HepG2 (cell line): ENCODE data around the gene POTEG. TPM values are rescaled to one million over a fixed set of nuclear protein-coding genes. Genes with fewer than 3 reads are reported as not detected.
A peak's percentile ranks its signal among the peaks of the same experiment; 100 is the strongest.
"Not testable (repeated sequence)": the region's sequence is repeated elsewhere in the genome, so short reads cannot be mapped to it uniquely, and the experiment has no call there.

ENCODE experiments used
- ATAC-seq: fragments of 200-7000 bp; cut with Tn5 transposase; 3 replicates; pipeline ENCODE4 v1.9.1; 2020; ENCODE audit warnings: mild to moderate bottlenecking, moderate library complexity
- Bru-seq: library from RNA; stranded (reverse); fragments of 400-500 nt; gene quantifications from one replicate; lab custom pipeline; 2021; lab: Mats Ljungman, UMichigan
- BruChase-seq, 2 experiments: library from RNA; stranded (reverse); fragments of 400-500 nt; gene quantifications; one replicate each; lab custom pipeline; 2021; lab: Mats Ljungman, UMichigan
- BruUV-seq: library from RNA; stranded (reverse); fragments of 400-500 nt; replicated peaks from 2 replicates; lab custom pipeline; 2021; lab: Mats Ljungman, UMichigan
- CTCF ChIA-PET: fragments of 300-600 bp; formaldehyde crosslinking; extraction: SDS; loops from one replicate; lab custom pipeline; 2021; ENCODE audit warnings: low total read pairs, inconsistent platforms, low intra/inter-chr PET ratio; lab: Yijun Ruan, JAX
- POLR2A ChIA-PET: fragments of 350-600 bp; sonication (Branson Sonifier 250); formaldehyde crosslinking; loops from one replicate; lab custom pipeline; 2020; ENCODE audit warnings: antibody characterized with exemption, inconsistent platforms; lab: Yijun Ruan, JAX
- DNase-seq: peaks from one replicate; pipeline ENCODE4 v3.0.0-alpha.2; 2015; ENCODE audit warnings: low spot score
- FAIRE-seq: peaks from 3 replicates; lab custom pipeline; 2011; peaks lifted over from hg19 to GRCh38; lab: Jason Lieb, UNC
- H2AFZ ChIP-seq: one replicate; pipeline ENCODE4 v1.6.1; 2011; ENCODE audit warnings: low read length, inconsistent platforms
- H3K27ac ChIP-seq: fragments of 300-600 bp; 3 replicates; pipeline ENCODE4 v1.8.0; 2011; ENCODE audit warnings: mixed run types, mild to moderate bottlenecking, mixed read lengths, low read length, inconsistent platforms; ENCODE audit not compliant: insufficient read depth; ENCODE audit errors: extremely low read length
- H3K27me3 ChIP-seq, 2 experiments: fragments of 200-600 bp in 1 of 2; 2 replicates in 1 of 2; 3 replicates in 1 of 2; pipeline versions ENCODE4 v1.6.0 to v1.8.0; 2011; ENCODE audit warnings: low read length in 2 of 2, mild to moderate bottlenecking in 2 of 2, moderate library complexity in 2 of 2, inconsistent platforms in 1 of 2; ENCODE audit not compliant: insufficient read depth in 2 of 2, control insufficient read depth in 1 of 2
- H3K36me3 ChIP-seq, 2 experiments: fragments of 200-600 bp in 1 of 2; replicated peaks in 1 of 2; 2 replicates in 1 of 2; 3 replicates in 1 of 2; pipeline versions ENCODE4 v1.5.1 to v1.8.0; 2011; ENCODE audit warnings: low read length in 2 of 2, inconsistent platforms in 1 of 2; ENCODE audit not compliant: insufficient read depth in 2 of 2, control insufficient read depth in 1 of 2
- H3K4me1 ChIP-seq: 2 replicates; pipeline ENCODE4 v1.5.1; 2012; ENCODE audit warnings: low read length, inconsistent platforms; ENCODE audit not compliant: insufficient read depth
- H3K4me2 ChIP-seq: 2 replicates; pipeline ENCODE4 v1.6.0; 2011; ENCODE audit warnings: low read depth, low read length, inconsistent platforms
- H3K4me3 ChIP-seq, 3 experiments: fragments of 200-600 bp in 1 of 3; sonication (generic), shearing (Covaris generic) in 1 of 3; replicated peaks in 1 of 3; 2 replicates each; pipeline ENCODE4 v1.5.1; 2011 to 2016; ENCODE audit warnings: low read length in 3 of 3, inconsistent platforms in 2 of 3, low read depth in 2 of 3, mild to moderate bottlenecking in 2 of 3, control low read depth in 1 of 3, mixed read lengths in 1 of 3; ENCODE audit not compliant: insufficient read depth in 1 of 3
- H3K79me2 ChIP-seq: one replicate; pipeline ENCODE4 v1.6.1; 2011; ENCODE audit warnings: low read length, inconsistent platforms; ENCODE audit not compliant: insufficient read depth
- H3K9ac ChIP-seq: 2 replicates; pipeline ENCODE4 v1.6.0; 2011; ENCODE audit warnings: mild to moderate bottlenecking, low read depth, low read length, inconsistent platforms; ENCODE audit not compliant: insufficient read depth
- H3K9me3 ChIP-seq: 2 replicates; pipeline ENCODE4 v1.5.1; 2012; ENCODE audit warnings: mild to moderate bottlenecking, low read length
- H4K20me1 ChIP-seq: 2 replicates; pipeline ENCODE4 v1.6.0; 2011; ENCODE audit warnings: inconsistent platforms, mild to moderate bottlenecking, low read length, moderate library complexity; ENCODE audit not compliant: insufficient read depth
- WGBS: methylation state at CpG from one replicate; pipeline ENCODE4 v1.1.6; 2017; ENCODE audit warnings: low lambda C conversion rate; 5-methylcytosine and 5-hydroxymethylcytosine counted together
- in situ Hi-C: cut with HindIII; loops from 2 replicates; pipeline ENCODE4 v1.10.0; 2017; ENCODE audit warnings: low pct_unique_long_range_greater_than_20kb; ENCODE audit not compliant: extremely low pct_ligation_motif_present
- intact Hi-C: fragments of 100-400 bp; cut with micrococcal nuclease; formaldehyde crosslinking; loops from one replicate; pipeline ENCODE4 v1.10.0; 2022; ENCODE audit not compliant: unreplicated experiment
- long read RNA-seq, 2 experiments: library from RNA in 1 of 2; library from polyadenylated mRNA in 1 of 2; stranded (forward) in 1 of 2; unstranded in 1 of 2; transcript quantifications; one replicate each; pipeline ENCODE4 v2.0.0, GENCODE V29; 2019 to 2022
- polyA minus RNA-seq, 3 experiments: library from RNA; depleted of rRNA, polyadenylated mRNA; stranded (reverse); fragments of >200 nt; gene quantifications; 2 replicates each; pipeline ENCODE4 v1.2.3, GENCODE V29; 2011; ENCODE audit warnings: low replicate concordance in 1 of 3
- polyA plus RNA-seq, 8 experiments: library from polyadenylated mRNA; depleted of rRNA in 3 of 8; stranded (reverse) in 7 of 8; unstranded in 1 of 8; fragments of >200 nt; fragmentation: Illumina TruSeq in 4 of 8; extraction: Trizol in 4 of 8; gene quantifications; 2 replicates each; pipeline versions ENCODE4 v1.2.1 to v1.2.3, GENCODE V29; 2011 to 2016; ENCODE audit warnings: low read depth in 4 of 8, missing spikeins in 1 of 8, mixed read lengths in 1 of 8; ENCODE audit not compliant: insufficient read depth in 1 of 8
- total RNA-seq, 5 experiments: library from RNA; depleted of rRNA; stranded (reverse); fragments of >200 nt; fragmentation: Illumina TruSeq; extraction: Trizol; gene quantifications; 2 replicates each; pipeline ENCODE4 v1.2.3, GENCODE V29; 2016; ENCODE audit warnings: low read depth in 1 of 5

The POTEG gene
- total RNA-seq (2016; rRNA removed; fragmentation: Illumina TruSeq; extraction: Trizol) (not detected in 2 replicates), polyA plus RNA-seq (2011; rRNA removed) (not detected in 2 replicates), polyA minus RNA-seq (2011; rRNA and poly(A)+ RNA removed; ENCODE audit: low replicate concordance) (not detected in 2 replicates), Bru-seq, nascent RNA (not detected), BruChase-seq, experiment 1, labeled RNA remaining after a 6-hour chase (not detected), BruChase-seq, experiment 2, labeled RNA remaining after a 2-hour chase (not detected)
- not detected in 2 replicates for total RNA-seq (2016; cell fraction: cytosol; rRNA removed; fragmentation: Illumina TruSeq; extraction: Trizol; ENCODE audit: low read depth)
- total RNA-seq (2016; cell fraction: insoluble cytoplasmic fraction; rRNA removed; fragmentation: Illumina TruSeq; extraction: Trizol), result not detected in 2 replicates
- not detected in 2 replicates for total RNA-seq (2016; cell fraction: membrane; rRNA removed; fragmentation: Illumina TruSeq; extraction: Trizol)
- total RNA-seq (2016; cell fraction: nucleus; rRNA removed; fragmentation: Illumina TruSeq; extraction: Trizol), result not detected in 2 replicates
- polyA plus RNA-seq (2011; cell fraction: cytosol; rRNA removed), result not detected in 2 replicates
- not detected in 2 replicates for polyA plus RNA-seq (2011; cell fraction: nucleus; rRNA removed)
- polyA plus RNA-seq (2012), result not detected in 2 replicates
- polyA plus RNA-seq (2016; cell fraction: cytosol; fragmentation: Illumina TruSeq; extraction: Trizol; ENCODE audit: low read depth), result not detected in 2 replicates
- not detected in 2 replicates for polyA plus RNA-seq (2016; cell fraction: insoluble cytoplasmic fraction; fragmentation: Illumina TruSeq; extraction: Trizol; ENCODE audit: low read depth)
- not detected in 2 replicates for polyA plus RNA-seq (2016; cell fraction: membrane; fragmentation: Illumina TruSeq; extraction: Trizol; ENCODE audit: low read depth)
- not detected in 2 replicates for polyA plus RNA-seq (2016; cell fraction: nucleus; fragmentation: Illumina TruSeq; extraction: Trizol; ENCODE audit: insufficient read depth, low read depth)
- polyA minus RNA-seq (2011; cell fraction: cytosol; rRNA and poly(A)+ RNA removed), result not detected in 2 replicates
- not detected in 2 replicates for polyA minus RNA-seq (2011; cell fraction: nucleus; rRNA and poly(A)+ RNA removed)
- long read RNA-seq, experiment 1, result 0 reads
- long read RNA-seq, experiment 2, result 0 reads

DNA sequence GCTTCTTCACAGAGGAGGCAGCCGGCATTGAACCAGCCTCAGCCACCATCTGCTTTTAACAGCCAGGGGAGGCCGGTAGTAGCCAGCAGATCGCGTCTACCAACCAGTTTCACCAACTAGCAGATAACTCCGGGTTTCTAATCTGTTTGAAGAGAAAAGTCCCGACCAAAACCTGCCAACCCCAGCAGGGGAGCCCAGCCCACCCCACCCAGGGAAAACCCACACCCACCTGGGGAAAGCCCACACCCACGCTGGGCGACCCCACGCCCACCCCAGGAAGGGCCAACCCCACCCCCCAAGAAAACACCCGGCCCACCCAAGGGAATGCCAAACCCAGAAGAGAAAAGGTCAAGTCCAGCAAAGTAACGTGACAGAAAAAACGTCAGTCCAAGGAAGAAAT is at the start of gene POTEG:
Gene POTEG (minus strand): TSS at position 101 of the 400 bp plus-strand sequence. CDS start 52 bp downstream, at position 49.
- H3K9me3 ChIP-seq, H3K4me1 ChIP-seq, H3K4me3 ChIP-seq, H3K4me2 ChIP-seq, BruUV-seq, FAIRE-seq, H3K27me3 ChIP-seq, DNase-seq, ATAC-seq, intact Hi-C loops, POLR2A ChIA-PET, H3K9ac ChIP-seq, H3K36me3 ChIP-seq, H3K79me2 ChIP-seq, H2AFZ ChIP-seq, H4K20me1 ChIP-seq, H3K27ac ChIP-seq, CTCF ChIA-PET, in situ Hi-C loops: not testable (repeated sequence)
- WGBS, result 20% methylated on average over 2 of the region's 12 CpGs

- DNase-seq, BruUV-seq, H2AFZ ChIP-seq, FAIRE-seq, H3K27ac ChIP-seq, POLR2A ChIA-PET, H3K4me2 ChIP-seq, in situ Hi-C loops, H3K79me2 ChIP-seq, H3K4me1 ChIP-seq, H3K9ac ChIP-seq, H3K4me3 ChIP-seq, ATAC-seq, H4K20me1 ChIP-seq, CTCF ChIA-PET, H3K36me3 ChIP-seq, H3K27me3 ChIP-seq, intact Hi-C loops, H3K9me3 ChIP-seq: not testable (repeated sequence)
- WGBS, result no CpG with 5 or more reads among the region's 16 CpGs
Measured at GRCh38 chr14:19482093-19482492, 48.0 kb upstream of the POTEG start.

- H3K4me3 ChIP-seq, intact Hi-C loops, BruUV-seq, POLR2A ChIA-PET, H3K36me3 ChIP-seq, H2AFZ ChIP-seq, H3K9ac ChIP-seq, FAIRE-seq, H3K27ac ChIP-seq, DNase-seq, H3K4me1 ChIP-seq, CTCF ChIA-PET, H3K27me3 ChIP-seq, H3K9me3 ChIP-seq, H3K79me2 ChIP-seq, in situ Hi-C loops, H4K20me1 ChIP-seq, H3K4me2 ChIP-seq, ATAC-seq: not testable (repeated sequence)
- WGBS, result 52% methylated on average over 5 of the region's 16 CpGs
Measured at GRCh38 chr14:19481421-19481820, 47.3 kb upstream of the POTEG start.

GRCh38 chr14:19480491-19480890 is 46.4 kb upstream of the POTEG start:
- H3K79me2 ChIP-seq, H4K20me1 ChIP-seq, H3K9me3 ChIP-seq, POLR2A ChIA-PET, BruUV-seq, H3K36me3 ChIP-seq, H3K9ac ChIP-seq, CTCF ChIA-PET, intact Hi-C loops, DNase-seq, H2AFZ ChIP-seq, H3K4me2 ChIP-seq, H3K4me1 ChIP-seq, H3K4me3 ChIP-seq, H3K27ac ChIP-seq, FAIRE-seq, H3K27me3 ChIP-seq, in situ Hi-C loops: not testable (repeated sequence)
- no CpG with 5 or more reads among the region's 5 CpGs for WGBS
- ATAC-seq, result peak; percentile 12; the same call in 2 of the 3 replicates
